ENCODE measurements around the gene EEF1AKMT2.

The EEF1AKMT2 gene

DNA sequence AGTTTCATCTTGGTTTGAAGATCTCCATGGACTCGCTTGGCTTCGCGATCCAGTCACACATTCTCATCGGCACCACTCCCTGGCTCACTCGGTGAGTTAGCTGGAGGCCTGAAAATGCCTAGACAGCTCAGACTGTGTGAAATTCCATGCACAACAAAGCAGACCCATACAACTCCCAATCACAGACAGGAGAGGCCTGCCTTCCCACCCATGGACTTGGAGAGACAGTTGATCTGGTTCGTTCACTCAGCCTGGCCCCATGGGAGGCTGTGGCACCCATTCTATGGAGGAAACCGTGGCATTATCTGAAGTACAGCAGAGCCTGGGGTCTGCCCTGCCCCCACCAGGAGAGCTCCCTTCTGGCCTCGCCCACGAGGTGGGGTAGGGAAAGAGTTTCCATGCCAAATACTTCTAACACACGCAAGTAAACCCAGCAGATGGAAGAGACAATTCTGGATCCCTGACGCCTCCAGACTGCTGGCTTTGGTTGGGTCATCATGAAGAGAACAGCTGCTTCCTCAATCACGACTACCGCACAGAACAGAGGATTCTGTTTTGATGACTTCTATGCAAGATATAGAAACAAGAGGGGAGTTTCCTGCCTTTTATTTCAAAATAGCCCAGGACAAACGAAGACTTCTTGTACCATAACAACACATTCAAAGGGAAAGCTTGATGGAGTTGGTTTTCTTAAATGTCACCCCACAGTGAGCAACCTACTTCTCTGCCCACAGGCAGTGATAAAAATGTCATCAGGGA, 63.4 kb downstream of the EEF1AKMT2 start:
- TF ChIP-seq FOXM1 (IDR thresholded peaks at IDR 0.05; ENCODE audit: borderline replicate concordance, low read depth) (no peak), TCF12 (IDR thresholded peaks at IDR 0.05; ENCODE audit: low read depth) (no peak), ZBTB7A (IDR thresholded peaks at IDR 0.05; ENCODE audit: low read depth) (no peak), YY1 (IDR thresholded peaks at IDR 0.05; ENCODE audit: low read depth) (no peak), NFIC (IDR thresholded peaks at IDR 0.05) (no peak), TEAD4 (IDR thresholded peaks at IDR 0.05) (no peak), EGR1 (IDR thresholded peaks at IDR 0.05) (no peak), EP300 (IDR thresholded peaks at IDR 0.05; ENCODE audit: borderline replicate concordance) (no peak), TAF1 (IDR thresholded peaks at IDR 0.05; ENCODE audit: low read depth) (no peak), CREB1 (IDR thresholded peaks at IDR 0.05; ENCODE audit: low read depth) (no peak), RAD21 (IDR thresholded peaks at IDR 0.05; ENCODE audit: low read depth) (no peak), CEBPB (IDR thresholded peaks at IDR 0.05) (no peak)
- TF ChIP-seq, protein P1, sequence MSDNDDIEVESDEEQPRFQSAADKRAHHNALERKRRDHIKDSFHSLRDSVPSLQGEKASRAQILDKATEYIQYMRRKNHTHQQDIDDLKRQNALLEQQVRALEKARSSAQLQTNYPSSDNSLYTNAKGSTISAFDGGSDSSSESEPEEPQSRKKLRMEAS (IDR thresholded peaks at IDR 0.05): no peak
- TF ChIP-seq, protein P2, sequence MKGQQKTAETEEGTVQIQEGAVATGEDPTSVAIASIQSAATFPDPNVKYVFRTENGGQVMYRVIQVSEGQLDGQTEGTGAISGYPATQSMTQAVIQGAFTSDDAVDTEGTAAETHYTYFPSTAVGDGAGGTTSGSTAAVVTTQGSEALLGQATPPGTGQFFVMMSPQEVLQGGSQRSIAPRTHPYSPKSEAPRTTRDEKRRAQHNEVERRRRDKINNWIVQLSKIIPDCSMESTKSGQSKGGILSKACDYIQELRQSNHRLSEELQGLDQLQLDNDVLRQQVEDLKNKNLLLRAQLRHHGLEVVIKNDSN (IDR thresholded peaks at IDR 0.05): no peak
- TF ChIP-seq, protein P3, sequence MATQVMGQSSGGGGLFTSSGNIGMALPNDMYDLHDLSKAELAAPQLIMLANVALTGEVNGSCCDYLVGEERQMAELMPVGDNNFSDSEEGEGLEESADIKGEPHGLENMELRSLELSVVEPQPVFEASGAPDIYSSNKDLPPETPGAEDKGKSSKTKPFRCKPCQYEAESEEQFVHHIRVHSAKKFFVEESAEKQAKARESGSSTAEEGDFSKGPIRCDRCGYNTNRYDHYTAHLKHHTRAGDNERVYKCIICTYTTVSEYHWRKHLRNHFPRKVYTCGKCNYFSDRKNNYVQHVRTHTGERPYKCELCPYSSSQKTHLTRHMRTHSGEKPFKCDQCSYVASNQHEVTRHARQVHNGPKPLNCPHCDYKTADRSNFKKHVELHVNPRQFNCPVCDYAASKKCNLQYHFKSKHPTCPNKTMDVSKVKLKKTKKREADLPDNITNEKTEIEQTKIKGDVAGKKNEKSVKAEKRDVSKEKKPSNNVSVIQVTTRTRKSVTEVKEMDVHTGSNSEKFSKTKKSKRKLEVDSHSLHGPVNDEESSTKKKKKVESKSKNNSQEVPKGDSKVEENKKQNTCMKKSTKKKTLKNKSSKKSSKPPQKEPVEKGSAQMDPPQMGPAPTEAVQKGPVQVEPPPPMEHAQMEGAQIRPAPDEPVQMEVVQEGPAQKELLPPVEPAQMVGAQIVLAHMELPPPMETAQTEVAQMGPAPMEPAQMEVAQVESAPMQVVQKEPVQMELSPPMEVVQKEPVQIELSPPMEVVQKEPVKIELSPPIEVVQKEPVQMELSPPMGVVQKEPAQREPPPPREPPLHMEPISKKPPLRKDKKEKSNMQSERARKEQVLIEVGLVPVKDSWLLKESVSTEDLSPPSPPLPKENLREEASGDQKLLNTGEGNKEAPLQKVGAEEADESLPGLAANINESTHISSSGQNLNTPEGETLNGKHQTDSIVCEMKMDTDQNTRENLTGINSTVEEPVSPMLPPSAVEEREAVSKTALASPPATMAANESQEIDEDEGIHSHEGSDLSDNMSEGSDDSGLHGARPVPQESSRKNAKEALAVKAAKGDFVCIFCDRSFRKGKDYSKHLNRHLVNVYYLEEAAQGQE (IDR thresholded peaks at IDR 0.05; ENCODE audit: low read depth): no peak

DNA sequence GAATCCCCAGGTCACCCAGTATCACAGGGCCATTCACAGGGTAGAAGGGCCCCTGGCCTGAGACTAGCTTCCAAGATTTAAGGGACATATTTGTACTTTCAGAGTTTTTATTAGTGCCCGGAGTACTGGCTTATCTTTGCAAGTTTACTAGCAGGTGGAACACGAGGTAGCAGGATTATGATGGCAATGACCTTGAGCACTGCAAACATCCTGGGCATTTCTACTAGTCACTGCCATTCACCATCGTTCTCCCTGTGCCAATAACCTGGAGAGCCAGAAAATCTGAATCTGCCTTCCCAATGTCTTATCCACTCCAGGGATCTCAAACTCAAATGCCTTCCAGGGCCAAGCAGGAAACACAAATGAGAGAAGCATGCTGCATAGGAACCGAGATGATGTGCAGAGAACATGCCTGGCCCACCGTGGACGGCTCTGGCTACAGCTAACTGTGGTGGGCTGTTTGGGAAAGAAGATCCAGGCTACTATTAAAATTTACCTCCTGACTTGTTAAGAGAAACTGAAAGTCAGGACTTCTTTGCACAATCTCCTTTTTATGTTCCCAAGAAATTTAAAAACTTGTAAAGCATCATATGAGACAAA, 64.2 kb downstream of the EEF1AKMT2 start:
- no peak for TF ChIP-seq EGR1 (IDR thresholded peaks at IDR 0.05)

DNA sequence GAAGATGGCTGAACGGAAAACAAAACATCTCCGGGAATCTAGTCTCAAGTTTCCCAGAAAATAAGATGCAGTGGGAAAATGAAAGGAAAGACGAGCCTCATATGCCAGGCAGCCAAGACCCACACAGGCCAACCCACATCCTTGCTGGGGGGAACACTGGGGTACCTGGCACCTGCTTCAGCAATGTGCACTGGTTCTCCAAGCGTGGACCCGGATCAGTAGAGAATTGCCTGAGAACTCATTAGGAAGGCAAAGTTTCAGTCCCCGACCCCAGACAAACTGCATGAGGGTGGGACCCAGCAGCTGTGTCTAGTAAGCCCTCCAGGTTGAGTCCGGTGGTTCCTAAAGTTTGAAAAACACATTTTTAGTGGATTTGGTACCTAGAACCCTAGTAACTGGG, 65.9 kb downstream of the EEF1AKMT2 start:
- no peak for TF ChIP-seq ZBTB7A (IDR thresholded peaks at IDR 0.05; ENCODE audit: low read depth)
- no peak for TF ChIP-seq CREB1 (IDR thresholded peaks at IDR 0.05; ENCODE audit: low read depth)
- TF ChIP-seq, protein P3 (IDR thresholded peaks at IDR 0.05; ENCODE audit: low read depth): no peak
- no peak for TF ChIP-seq FOXM1 (IDR thresholded peaks at IDR 0.05; ENCODE audit: borderline replicate concordance, low read depth)

DNA sequence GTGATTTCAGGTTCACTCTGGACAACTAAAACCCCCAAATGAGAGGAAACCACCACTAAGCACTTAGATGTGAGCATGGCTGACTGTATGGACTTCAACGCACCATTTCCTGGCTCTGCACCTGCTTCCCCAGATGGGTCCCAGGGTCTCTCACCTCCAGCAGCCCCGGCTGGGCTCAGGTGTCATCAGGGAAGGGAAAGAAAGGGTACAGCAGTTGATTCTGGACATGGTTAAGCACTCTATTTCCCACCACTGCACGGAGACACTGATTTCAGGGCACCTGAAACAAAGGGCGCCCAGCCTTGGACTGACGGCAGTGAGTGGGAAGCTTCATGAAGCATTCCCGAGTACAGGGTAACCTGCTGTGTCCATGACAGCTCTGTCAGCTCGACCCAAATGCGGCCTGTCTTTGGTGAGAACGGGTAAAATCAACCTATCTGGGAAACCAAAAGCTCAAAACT, 66.5 kb downstream of the EEF1AKMT2 start:
- TF ChIP-seq TCF12 (IDR thresholded peaks at IDR 0.05; ENCODE audit: low read depth): no peak
- TF ChIP-seq NFIC (IDR thresholded peaks at IDR 0.05): no peak
- TF ChIP-seq, protein P3 (IDR thresholded peaks at IDR 0.05; ENCODE audit: low read depth): no peak
- TF ChIP-seq CREB1 (IDR thresholded peaks at IDR 0.05; ENCODE audit: low read depth): no peak
- TF ChIP-seq EGR1 (IDR thresholded peaks at IDR 0.05): no peak
- TF ChIP-seq TEAD4 (IDR thresholded peaks at IDR 0.05): no peak
- TF ChIP-seq, protein P2 (IDR thresholded peaks at IDR 0.05): no peak
- TF ChIP-seq CEBPB (IDR thresholded peaks at IDR 0.05): no peak
- TF ChIP-seq EP300 (IDR thresholded peaks at IDR 0.05; ENCODE audit: borderline replicate concordance): no peak
- no peak for TF ChIP-seq YY1 (IDR thresholded peaks at IDR 0.05; ENCODE audit: low read depth)
